DND-41 (cell line): ENCODE results near the gene COL15A1.

ENCODE experiments used
- CTCF ChIP-seq: IDR thresholded peaks from 2 replicates; pipeline ENCODE4 v1.5.1; 2012; ENCODE audit warnings: borderline replicate concordance, low read length, moderate library complexity, mild to moderate bottlenecking; ENCODE audit not compliant: poor library complexity, severe bottlenecking; ENCODE audit errors: extremely low read depth
- EZH2 ChIP-seq: IDR thresholded peaks from 3 replicates; pipeline ENCODE4 v1.6.1; 2012; ENCODE audit warnings: borderline replicate concordance, low read depth, mild to moderate bottlenecking, moderate library complexity, low read length, inconsistent platforms; ENCODE audit not compliant: severe bottlenecking

DNA sequence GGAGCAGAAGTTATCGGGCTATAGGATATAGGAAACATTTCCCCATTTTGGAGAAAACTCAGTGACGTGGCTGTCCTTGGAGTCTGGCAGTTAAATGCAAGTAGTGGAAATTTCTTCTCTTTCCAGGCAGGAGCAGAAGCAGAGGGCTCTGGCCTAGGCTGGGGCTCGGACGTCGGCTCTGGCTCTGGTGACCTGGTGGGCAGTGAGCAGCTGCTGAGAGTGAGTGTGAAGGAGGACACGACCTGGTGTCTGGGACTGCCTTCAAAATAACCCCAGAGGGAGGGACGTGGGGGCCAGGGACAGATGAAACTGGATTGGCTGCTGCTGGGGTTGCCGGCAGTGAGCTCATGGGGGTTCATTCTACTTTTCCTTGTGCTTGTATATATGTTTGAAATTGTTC, 79.5 kb downstream of the COL15A1 start:
- TF ChIP-seq CTCF (no peak), EZH2 (no peak)
